ENCODE measurements around the gene CERS6.

DNA sequence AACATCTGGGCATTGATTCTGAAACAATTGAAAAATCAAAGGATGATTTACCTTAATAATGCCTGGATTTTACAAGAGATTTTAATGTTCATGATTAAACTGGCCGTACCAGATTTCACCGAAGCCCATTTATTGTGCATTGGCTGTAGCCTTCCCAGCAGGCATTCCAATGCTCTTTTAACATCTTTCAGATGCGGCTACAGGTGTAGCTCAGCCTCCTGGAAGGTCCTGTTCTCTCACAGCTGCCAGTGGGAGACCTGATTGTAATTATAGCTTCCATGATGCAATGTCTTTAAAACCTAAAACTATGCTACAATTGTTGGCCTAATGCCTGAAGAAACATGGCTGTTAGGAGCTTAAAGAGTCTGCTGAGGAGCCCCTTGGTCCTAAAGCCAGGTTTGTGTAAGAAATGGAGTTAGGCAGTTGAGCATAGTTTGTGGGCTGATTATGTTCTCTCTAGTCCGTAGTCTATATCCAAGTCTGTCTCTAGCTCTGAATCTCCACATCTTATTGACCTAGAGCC, 147.4 kb downstream of the CERS6 start:
- no peak for TF ChIP-seq EZH2 (IDR thresholded peaks at IDR 0.05; ENCODE audit: low read length)
- TF ChIP-seq, protein P1, sequence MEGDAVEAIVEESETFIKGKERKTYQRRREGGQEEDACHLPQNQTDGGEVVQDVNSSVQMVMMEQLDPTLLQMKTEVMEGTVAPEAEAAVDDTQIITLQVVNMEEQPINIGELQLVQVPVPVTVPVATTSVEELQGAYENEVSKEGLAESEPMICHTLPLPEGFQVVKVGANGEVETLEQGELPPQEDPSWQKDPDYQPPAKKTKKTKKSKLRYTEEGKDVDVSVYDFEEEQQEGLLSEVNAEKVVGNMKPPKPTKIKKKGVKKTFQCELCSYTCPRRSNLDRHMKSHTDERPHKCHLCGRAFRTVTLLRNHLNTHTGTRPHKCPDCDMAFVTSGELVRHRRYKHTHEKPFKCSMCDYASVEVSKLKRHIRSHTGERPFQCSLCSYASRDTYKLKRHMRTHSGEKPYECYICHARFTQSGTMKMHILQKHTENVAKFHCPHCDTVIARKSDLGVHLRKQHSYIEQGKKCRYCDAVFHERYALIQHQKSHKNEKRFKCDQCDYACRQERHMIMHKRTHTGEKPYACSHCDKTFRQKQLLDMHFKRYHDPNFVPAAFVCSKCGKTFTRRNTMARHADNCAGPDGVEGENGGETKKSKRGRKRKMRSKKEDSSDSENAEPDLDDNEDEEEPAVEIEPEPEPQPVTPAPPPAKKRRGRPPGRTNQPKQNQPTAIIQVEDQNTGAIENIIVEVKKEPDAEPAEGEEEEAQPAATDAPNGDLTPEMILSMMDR (optimal IDR thresholded peaks at IDR 0.05 in 1 of 3, IDR thresholded peaks at IDR 0.05 in 1 of 3, conservative IDR thresholded peaks at IDR 0.05 in 1 of 3; ENCODE audit: extremely low read depth in 1 of 3, insufficient read depth in 2 of 3, low read length in 3 of 3): no peak
